Liver (tissue), 3 donors: ENCODE measurements around the gene HOXB2.

Experiments
- CTCF ChIP-seq: fragments of 150-350 bp; IDR thresholded peaks from 2 replicates; pipeline ENCODE4 v1.5.1; 2017; ENCODE audit warnings: improper control_type of control experiment, low read depth, low read length; ENCODE audit not compliant: missing input control
- EGR1 ChIP-seq, 2 donors: IDR thresholded peaks; 2 replicates each; pipeline ENCODE4 v1.6.1; 2016 to 2018; ENCODE audit warnings: antibody characterized with exemption in 2 of 2, low read depth in 2 of 2
- GABPA ChIP-seq, 2 donors: IDR thresholded peaks in 1 of 2; conservative IDR thresholded peaks in 1 of 2; 2 replicates each; pipeline ENCODE4 v1.6.1; 2016; ENCODE audit warnings: antibody characterized with exemption in 2 of 2, mild to moderate bottlenecking in 1 of 2, moderate library complexity in 1 of 2
- JUND ChIP-seq, 2 donors: IDR thresholded peaks; 2 replicates each; pipeline ENCODE4 v1.6.1; 2016; ENCODE audit warnings: antibody characterized with exemption in 2 of 2
- MAX ChIP-seq: IDR thresholded peaks from 2 replicates; pipeline ENCODE4 v1.6.1; 2016; ENCODE audit warnings: antibody characterized with exemption
- RAD21 ChIP-seq, 2 donors: IDR thresholded peaks; 2 replicates each; pipeline ENCODE4 v1.6.1; 2016; ENCODE audit warnings: antibody characterized with exemption in 2 of 2, mild to moderate bottlenecking in 2 of 2
- REST ChIP-seq: IDR thresholded peaks from 2 replicates; pipeline ENCODE4 v1.6.1; 2016; ENCODE audit warnings: antibody characterized with exemption, mild to moderate bottlenecking
- RXRA ChIP-seq, 2 donors: IDR thresholded peaks; 2 replicates each; pipeline ENCODE4 v1.6.1; 2017 to 2018; ENCODE audit warnings: antibody characterized with exemption in 2 of 2, mild to moderate bottlenecking in 1 of 2
- TAF1 ChIP-seq: conservative IDR thresholded peaks from 2 replicates; pipeline ENCODE4 v1.6.1; 2016; ENCODE audit warnings: antibody characterized with exemption, mild to moderate bottlenecking
- YY1 ChIP-seq: IDR thresholded peaks from 2 replicates; pipeline ENCODE4 v1.6.1; 2016; ENCODE audit warnings: antibody characterized with exemption, mild to moderate bottlenecking
- ZBTB33 ChIP-seq: IDR thresholded peaks from 2 replicates; pipeline ENCODE4 v1.6.1; 2016; ENCODE audit warnings: antibody characterized with exemption
- donor health status: healthy.
- donor health status: healthy.

GRCh38 chr17:48583708-48584222 is 38.9 kb upstream of the HOXB2 start:
- TF ChIP-seq REST (no peak), TAF1 (no peak), RXRA (IDR thresholded peaks at IDR 0.05) (no peak), MAX (no peak), CTCF (no peak), RAD21 (IDR thresholded peaks at IDR 0.05) (no peak), ZBTB33 (no peak), JUND (IDR thresholded peaks at IDR 0.05) (no peak), GABPA (IDR thresholded peaks at IDR 0.05 in 1 of 2, conservative IDR thresholded peaks at IDR 0.05 in 1 of 2) (no peak), YY1 (no peak), EGR1 (IDR thresholded peaks at IDR 0.05; ENCODE audit: low read depth in 2 of 2) (no peak)
